HG03025 (cell line): ENCODE data around the gene ATP11A.
"Not testable (repeated sequence)": the region's sequence is repeated elsewhere in the genome, so short reads cannot be mapped to it uniquely, and the experiment has no call there.

Experiments
- ATAC-seq: cut with Tn5 transposase; IDR thresholded peaks from one replicate; pipeline ENCODE4 v1.9.1; 2021; ENCODE audit warnings: mild to moderate bottlenecking, moderate library complexity; ENCODE audit not compliant: unreplicated experiment, low FRiP score

Gene ATP11A

GRCh38 chr13:112669881-112670499 lies 19.8 kb upstream of the ATP11A start:
- no peak for ATAC-seq

GRCh38 chr13:112670864-112671263 lies 19.0 kb upstream of the ATP11A start:
- no peak for ATAC-seq

- no peak for ATAC-seq
Observed at GRCh38 chr13:112671359-112671758, 18.5 kb upstream of the ATP11A start.

- ATAC-seq = no peak
Observed at GRCh38 chr13:112672651-112673284, 17.1 kb upstream of the ATP11A start.

- ATAC-seq = peak; percentile 66
Observed at GRCh38 chr13:112674412-112675365, 15.1 kb upstream of the ATP11A start.

GRCh38 chr13:112675366-112675756 lies 14.5 kb upstream of the ATP11A start:
- ATAC-seq = no peak

GRCh38 chr13:112677421-112677962 lies 12.3 kb upstream of the ATP11A start:
- ATAC-seq = not testable (repeated sequence)

- ATAC-seq = no peak
Observed at GRCh38 chr13:112679381-112679780, 10.5 kb upstream of the ATP11A start.

GRCh38 chr13:112679932-112680677 lies 9.7 kb upstream of the ATP11A start:
- ATAC-seq = no peak

- ATAC-seq = no peak
Observed at GRCh38 chr13:112680741-112681360, 9.0 kb upstream of the ATP11A start.

- no peak for ATAC-seq
Observed at GRCh38 chr13:112683581-112683980, 6.3 kb upstream of the ATP11A start.

GRCh38 chr13:112684071-112684845 lies 5.6 kb upstream of the ATP11A start:
- no peak for ATAC-seq

- ATAC-seq = not testable (repeated sequence)
Observed at GRCh38 chr13:112685189-112685805, 4.5 kb upstream of the ATP11A start.

- no peak for ATAC-seq
Observed at GRCh38 chr13:112685896-112686295, 3.9 kb upstream of the ATP11A start.

- no peak for ATAC-seq
Observed at GRCh38 chr13:112686364-112686763, 3.5 kb upstream of the ATP11A start.

- ATAC-seq = no peak
Observed at GRCh38 chr13:112686987-112687386, 2.9 kb upstream of the ATP11A start.

GRCh38 chr13:112687836-112688559 lies 1.8 kb upstream of the ATP11A start:
- no peak for ATAC-seq
